DMS153 treated with DMSO at 0.1 percent for 48 hours (cell line): Measurements from ENCODE around the gene HAVCR1.

Experiments used
- DNase-seq: peaks from one replicate; lab custom pipeline; 2025; ENCODE audit not compliant: unreplicated experiment; lab: John Stamatoyannopoulos, UW

The HAVCR1 gene

DNA sequence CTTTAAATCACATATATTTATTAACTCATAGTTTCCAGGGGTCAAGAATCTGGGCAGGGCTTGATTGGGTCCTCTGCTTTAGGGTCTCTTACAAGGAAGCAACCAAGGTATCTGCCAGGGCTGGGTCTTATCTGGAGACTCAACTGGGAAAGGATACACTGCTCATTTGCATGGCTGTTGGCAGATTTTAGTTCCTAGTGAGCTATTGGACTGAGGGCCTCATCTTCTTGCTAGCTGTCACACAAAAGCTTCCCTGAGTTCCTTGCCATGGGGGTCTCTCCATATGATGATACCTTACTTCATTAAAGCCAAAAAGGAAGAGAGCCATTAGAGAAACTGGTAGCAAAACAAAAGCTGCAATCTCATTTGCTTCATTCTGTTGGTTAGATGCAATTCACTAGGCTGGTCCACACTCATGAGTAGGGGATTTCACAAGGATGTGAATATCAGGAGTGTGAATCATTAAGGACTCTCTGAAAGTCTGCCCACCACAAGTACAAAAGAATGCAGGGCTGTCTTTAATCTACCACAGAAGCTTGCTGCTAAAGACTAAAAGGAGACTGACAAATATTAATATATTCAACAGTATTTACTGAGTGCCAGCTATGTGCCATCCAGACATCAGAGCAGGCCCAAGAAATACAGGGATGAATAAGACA is 53.9 kb downstream of the HAVCR1 start:
- DNase-seq, result no peak

DNA sequence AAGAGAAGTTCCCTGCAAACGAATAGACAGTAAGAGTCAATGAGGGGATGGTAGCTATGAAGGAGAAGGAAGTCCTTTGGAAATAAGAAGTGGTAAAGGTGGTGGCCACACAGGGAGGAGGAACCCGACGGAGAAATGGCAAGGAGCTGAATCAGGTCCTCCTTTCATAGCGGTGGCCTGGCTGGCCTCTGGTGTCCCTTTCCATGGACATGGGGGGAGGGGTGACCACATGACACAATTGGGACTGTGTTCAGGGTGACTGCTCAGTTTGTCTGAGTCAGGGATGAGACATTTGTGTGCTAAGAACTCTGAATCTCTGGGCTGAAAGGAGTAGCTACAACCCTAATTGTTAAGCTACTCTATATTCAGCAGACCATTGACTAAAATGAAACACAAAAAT is 67.2 kb downstream of the HAVCR1 start:
- no peak for DNase-seq

DNA sequence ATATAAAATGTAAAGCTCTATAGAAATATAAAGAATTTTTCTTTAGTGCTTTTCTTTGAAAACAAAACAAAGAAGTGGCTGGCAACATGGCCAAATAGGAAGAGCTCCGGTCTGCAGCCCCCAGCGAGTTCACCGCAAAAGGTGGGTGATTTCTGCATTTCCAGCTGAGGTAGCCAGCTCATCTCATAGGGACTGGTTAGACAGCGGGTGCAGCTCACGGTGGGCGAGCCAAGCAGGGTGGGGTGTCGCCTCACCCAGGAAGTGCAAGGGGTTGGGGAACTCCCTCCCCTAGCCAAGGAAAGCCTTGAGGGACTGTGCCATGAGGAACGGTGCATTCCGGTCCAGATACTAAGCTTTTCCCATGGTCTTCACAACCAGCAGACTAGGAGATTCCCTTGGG is 74.9 kb downstream of the HAVCR1 start:
- DNase-seq, result no peak

DNA sequence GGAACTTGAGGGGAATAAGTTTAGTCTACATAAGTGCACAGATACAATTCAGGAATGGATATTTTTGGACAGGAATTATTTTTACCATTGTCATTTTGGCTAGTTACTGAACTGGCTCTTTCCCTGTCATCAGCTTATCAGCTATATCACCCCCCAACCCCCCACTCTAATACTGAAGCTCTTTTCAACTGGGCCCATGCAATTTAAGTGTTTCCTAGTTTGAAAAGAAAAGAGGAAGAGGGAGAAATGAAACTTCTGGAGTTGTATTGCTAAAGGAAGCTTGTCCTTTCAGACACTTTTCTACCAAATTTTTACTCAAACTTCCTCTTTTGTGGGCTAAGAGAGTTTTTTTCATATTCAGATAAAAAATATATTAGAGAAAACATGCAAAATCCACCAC is 77.4 kb downstream of the HAVCR1 start:
- DNase-seq, result no peak
